GM21447 (cell line): ENCODE results near the gene PHLPP2.

ENCODE experiments used
- ATAC-seq: cut with Tn5 transposase; IDR thresholded peaks from one replicate; pipeline ENCODE4 v1.9.1; 2021; ENCODE audit not compliant: unreplicated experiment

The PHLPP2 gene

GRCh38 chr16:71671165-71671564, 53.3 kb downstream of the PHLPP2 start:
- ATAC-seq, result no peak

DNA sequence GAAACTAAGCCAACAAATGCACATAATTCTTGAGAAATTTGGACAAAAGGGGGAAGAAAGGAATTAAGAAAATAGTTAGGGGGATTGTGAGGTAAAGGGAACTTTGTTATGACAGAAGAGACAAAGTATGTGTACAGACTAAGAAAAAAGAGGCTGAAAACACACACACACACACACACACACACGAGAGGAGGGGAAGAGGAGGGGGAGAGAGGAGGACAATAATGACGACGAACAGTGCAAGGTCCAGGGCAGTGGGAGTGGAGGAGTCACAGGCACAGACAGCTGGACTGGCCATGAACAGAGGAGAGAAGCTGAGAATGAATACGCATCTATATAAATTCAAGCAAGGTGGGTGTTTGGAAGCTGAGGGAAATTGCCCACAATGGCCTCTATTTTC, 54.0 kb downstream of the PHLPP2 start:
- no peak for ATAC-seq

- no peak for ATAC-seq
Measured at GRCh38 chr16:71669926-71670536, 54.5 kb downstream of the PHLPP2 start.

DNA sequence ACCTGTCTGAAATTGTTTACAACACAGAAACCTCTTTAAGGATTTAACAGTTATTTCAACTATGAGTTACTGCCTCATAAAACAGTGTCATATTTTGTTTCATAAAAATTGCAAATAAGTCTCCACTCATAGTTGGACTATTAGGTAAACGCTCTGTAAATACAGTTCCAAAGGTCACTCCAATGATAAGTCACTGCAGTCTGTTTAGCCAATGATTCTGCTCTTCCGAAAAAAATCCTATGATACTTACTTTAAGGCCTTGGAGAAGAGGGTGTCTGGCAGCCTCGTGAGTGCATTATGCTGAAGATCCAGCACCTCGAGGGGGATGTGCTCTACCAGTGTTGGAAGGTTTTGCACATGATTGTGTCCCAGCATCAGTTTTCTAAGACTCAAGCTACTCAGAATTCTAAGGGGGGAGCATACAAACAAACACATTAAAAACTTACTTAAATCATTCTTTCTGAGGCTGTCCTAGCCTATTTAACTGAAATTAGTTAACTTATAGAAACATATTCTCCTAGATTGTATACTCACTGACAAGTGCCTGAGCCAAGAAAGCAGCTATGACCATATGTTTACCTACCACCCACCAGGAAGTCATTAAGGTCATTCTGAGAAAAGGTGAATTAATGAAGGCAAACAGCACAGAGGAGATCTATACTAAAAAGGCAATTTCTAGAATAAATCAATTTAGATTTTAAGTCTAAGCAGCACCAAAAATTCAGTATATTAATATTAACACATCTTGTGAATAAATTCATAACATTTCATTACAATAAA, 57.4 kb downstream of the PHLPP2 start:
- no peak for ATAC-seq

DNA sequence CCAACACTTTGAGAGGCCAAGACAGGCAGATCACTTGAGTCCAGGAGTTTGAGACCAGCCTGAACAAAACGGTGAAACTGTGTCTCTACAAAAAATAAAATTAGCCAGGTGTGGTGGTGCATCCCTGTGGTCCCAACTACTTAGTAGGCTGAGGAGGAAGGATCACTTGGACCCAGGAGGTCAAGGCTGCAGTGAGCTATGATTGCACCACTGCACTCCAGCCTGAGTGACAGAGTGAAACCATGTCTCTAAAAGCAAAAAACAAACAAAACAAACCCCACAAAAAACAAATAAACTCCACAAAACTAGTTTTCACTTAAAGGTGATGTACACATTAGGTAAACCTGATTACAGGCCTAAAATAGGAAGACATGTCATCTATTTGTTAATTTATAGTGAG, 58.2 kb downstream of the PHLPP2 start:
- no peak for ATAC-seq

GRCh38 chr16:71659471-71659870, 65.0 kb downstream of the PHLPP2 start:
- ATAC-seq, result no peak

GRCh38 chr16:71658771-71659170, 65.7 kb downstream of the PHLPP2 start:
- no peak for ATAC-seq

GRCh38 chr16:71649704-71650103, 74.8 kb downstream of the PHLPP2 start:
- no peak for ATAC-seq

- ATAC-seq, result no peak
Measured at GRCh38 chr16:71648921-71649320, 75.6 kb downstream of the PHLPP2 start.

DNA sequence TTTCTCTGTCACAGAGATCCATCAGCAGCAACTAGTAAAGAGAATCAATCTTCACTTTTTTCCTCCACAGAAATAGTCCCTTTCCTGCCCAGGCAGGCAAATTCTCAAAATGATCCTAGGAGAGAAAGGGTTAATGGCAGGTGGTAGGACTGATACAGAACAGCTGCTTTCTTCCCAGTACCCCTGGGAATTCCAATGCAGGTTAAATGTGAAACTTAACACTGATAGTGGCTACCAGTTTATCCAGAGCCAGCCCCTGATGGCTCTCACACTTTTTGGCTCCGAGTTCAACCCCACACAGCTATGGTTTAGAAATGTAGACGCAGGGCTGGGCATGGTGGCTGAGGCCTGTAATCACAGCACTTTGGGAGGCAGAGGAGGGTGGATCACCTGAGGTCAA, 76.3 kb downstream of the PHLPP2 start:
- ATAC-seq, result no peak

DNA sequence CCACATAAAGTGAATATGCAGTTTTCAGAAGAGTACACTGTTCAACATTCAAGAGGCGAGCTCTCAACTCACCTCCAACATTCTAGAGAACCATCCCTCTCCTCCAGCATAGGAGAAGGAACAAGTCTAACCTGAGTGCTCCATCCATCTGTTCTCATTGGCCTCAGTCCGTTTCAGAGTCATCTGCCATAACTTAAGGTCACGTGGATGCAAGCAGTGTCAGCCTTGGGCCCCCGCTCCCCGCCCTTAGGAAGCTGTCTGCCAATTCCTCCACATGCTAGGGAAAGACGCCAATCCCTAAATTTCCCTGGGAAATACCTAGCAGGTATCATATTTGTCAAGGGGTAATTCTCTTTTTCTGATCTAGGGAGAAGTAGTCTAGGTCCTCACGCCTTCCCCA, 77.1 kb downstream of the PHLPP2 start:
- no peak for ATAC-seq

DNA sequence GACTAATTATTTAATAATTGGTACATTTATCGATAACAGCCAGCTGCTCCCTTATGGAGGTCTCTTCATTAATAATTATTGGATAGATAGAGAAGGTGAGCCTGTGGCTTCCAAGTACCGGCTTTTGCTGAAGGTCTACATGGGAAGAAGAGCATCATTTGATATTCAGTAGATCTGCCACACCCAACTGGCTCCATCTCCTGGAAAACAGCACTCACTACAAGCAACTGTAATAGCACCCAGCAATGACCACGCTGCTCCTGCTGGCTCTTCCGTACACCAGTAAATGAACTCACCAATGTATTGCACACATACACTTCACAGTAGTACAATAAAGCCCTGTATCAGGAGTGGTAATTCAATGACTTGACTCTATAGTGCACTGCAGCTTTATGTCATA, 79.1 kb downstream of the PHLPP2 start:
- no peak for ATAC-seq

- no peak for ATAC-seq
Measured at GRCh38 chr16:71637398-71637797, 87.1 kb downstream of the PHLPP2 start.

DNA sequence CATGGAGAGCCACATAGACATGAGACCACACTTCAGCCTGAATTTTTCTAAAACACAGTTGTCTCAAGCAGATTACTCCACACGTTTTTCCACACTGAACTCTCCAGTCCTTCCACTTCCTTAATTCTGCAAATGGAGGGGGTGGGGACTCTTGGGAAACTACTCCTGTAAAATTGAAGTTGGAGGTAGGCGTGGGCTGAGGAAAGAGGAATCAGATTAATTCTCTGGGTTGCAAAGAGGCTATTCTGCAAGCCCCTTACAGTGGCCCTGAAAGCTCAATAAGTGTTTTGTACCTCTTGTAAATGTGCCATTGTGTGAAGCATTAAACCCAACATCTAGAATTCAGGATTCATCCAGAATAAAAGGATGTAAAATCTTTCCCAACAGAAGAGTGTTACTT, 88.9 kb downstream of the PHLPP2 start:
- no peak for ATAC-seq

DNA sequence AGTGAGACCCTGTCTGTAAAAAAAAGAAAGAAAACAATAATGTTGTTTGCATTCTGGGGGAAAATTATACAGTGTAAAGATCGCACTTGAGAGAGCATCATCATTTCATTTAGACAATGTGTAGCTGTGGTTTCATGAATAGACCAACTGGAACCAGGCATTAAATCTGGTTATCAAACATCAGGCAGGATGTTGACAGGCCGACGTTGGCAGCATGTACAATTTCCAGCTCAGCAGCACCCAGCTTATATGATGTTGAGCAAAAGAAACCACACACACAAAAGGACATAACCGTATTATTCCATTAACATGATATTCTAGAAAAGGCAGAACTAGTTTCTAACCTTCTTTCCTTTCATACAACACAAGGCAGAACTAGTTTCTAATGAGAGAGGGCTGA, 92.7 kb downstream of the PHLPP2 start:
- ATAC-seq, result no peak

- no peak for ATAC-seq
Measured at GRCh38 chr16:71630808-71631207, 93.7 kb downstream of the PHLPP2 start.

GRCh38 chr16:71629278-71630016, 95.1 kb downstream of the PHLPP2 start:
- ATAC-seq, result no peak

- no peak for ATAC-seq
Measured at GRCh38 chr16:71628810-71629209, 95.7 kb downstream of the PHLPP2 start.

GRCh38 chr16:71627731-71628181, 96.7 kb downstream of the PHLPP2 start:
- no peak for ATAC-seq

DNA sequence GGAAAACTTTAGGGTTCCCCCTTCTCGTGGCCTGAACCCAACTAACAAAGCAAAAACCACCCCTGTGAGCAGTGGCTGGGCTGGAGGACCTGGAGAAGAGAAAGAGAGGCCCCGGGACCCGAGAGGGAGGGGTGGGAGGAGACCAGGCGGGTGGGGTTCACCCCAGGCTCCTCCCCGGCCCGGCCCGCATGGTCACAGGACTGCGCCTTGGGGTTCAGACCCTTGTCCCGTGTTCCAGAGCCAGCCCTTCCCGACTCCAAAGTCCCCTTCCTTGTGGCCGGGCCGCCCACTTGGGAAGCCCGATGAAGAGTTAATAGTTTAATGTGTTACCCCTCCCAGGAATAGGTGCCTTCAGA, 97.7 kb downstream of the PHLPP2 start:
- no peak for ATAC-seq

DNA sequence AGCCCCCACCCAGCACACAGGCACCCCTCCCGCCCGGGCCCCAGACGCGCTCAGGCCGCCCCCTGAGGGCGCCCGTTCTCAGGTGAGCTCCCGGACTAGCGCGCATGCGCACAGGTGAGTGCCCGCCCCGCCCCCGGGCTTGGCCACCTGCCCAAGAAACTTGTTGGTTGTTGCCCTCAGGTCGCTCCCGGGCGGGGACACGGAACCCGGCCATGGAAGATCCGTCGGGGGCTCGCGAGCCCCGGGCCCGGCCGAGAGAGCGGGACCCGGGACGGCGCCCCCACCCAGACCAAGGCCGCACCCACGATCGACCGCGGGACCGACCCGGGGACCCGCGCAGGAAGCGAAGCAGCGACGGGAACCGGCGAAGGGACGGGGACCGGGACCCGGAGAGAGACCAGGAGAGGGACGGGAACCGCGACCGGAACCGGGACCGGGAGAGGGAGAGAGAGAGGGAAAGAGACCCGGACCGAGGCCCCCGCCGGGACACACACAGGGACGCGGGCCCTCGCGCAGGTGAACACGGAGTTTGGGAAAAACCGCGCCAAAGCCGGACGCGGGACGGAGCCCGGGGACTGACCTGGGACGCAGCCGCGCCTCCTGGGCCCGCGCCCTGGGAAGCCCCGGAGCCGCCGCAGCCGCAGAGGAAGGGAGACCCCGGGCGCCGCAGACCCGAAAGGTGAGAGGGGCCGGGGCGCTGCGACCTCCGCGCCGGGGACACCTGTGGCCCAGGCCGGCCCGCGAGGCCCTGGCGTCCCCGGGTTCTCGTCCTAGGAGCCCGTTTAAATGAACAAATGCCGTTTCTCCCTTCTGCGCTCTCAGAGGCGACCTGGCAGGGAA, 98.3 kb downstream of the PHLPP2 start, which contains the start of gene MARVELD3:
TSS of gene MARVELD3 (plus strand) at position 167 of the 840 bp plus-strand sequence. CDS start at position 213, 46 bp downstream.
- no peak for ATAC-seq
